K562 treated with DMSO at 1 percent for 4 hours (cell line): ENCODE measurements around the gene TGFB1I1. TPM values are rescaled to one million over a fixed set of nuclear protein-coding genes. Genes with fewer than 3 reads are reported as not detected.

Experiments used
- total RNA-seq: library from RNA; unstranded; fragments of 300-600 nt; gene quantifications from 2 replicates; pipeline ENCODE4 v1.2.3, GENCODE V29; 2022; ENCODE audit not compliant: insufficient read depth

The TGFB1I1 gene
- 0.92 TPM in 1 of 2 replicates, not detected in the other for total RNA-seq

DNA sequence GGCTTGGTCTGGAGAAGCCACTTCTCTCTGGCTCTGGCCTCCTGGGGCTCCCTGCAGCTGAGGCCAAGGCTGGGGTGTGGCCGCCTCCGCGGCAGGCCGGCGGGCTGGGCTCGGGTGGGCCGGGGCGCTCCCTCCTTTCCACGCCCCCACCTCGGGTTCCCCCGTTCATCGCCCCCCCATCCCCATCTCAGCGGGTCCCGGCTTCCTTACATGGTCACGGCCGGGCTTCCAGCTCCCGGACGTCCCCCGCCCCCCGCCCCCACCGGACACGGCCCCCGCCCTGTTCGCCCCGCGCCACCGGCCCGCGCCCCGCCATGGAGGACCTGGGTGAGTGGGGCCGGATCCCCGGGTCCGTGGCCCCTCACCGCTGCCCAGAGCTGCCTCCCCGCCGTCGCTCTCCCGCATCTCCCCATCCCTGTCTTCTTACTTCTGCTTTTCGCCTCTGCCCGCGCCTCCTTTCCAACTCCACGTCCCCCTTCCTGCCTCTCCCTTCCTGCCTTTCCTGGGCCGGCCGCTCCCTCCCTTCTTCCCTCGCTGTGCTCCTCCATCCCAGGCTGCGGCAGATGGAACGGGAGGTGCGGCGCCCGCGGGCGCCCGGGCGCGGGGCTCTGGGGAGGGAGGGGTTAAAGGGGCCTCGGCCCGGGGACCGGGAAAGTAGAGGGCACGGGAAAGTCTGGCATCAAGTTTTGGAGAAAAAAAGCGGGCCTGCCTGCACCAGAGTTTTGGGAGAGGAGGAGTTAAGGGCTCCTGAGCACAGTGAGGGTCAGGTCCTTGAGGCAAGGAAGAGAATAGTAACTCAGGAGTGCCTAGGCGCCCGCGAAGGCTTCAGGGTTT is at the start of gene TGFB1I1:
Gene TGFB1I1 (plus strand): TSS at position 278 of the 834 bp plus-strand sequence. CDS start 37 bp downstream, at position 315.

DNA sequence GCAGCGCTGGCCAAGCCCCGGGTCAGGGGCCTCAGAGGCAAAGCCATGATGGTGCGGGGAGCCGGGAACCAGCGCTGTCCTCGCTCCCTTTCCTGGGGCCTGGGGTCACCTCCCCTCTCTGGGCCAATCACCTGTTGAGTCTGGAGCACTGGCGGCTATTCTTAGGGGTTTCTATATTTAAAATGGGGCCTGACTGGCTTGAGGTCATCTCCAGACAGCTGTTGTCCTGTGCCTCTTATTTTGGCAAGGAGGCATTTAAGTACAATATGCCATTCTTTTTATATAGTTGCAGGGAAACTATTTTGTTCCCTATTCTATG is 43.7 kb upstream of the TGFB1I1 start, which contains the start of gene COX6A2:
Gene COX6A2 (minus strand): TSS at position 82 of the 319 bp plus-strand sequence. CDS start 35 bp downstream, at position 47.

DNA sequence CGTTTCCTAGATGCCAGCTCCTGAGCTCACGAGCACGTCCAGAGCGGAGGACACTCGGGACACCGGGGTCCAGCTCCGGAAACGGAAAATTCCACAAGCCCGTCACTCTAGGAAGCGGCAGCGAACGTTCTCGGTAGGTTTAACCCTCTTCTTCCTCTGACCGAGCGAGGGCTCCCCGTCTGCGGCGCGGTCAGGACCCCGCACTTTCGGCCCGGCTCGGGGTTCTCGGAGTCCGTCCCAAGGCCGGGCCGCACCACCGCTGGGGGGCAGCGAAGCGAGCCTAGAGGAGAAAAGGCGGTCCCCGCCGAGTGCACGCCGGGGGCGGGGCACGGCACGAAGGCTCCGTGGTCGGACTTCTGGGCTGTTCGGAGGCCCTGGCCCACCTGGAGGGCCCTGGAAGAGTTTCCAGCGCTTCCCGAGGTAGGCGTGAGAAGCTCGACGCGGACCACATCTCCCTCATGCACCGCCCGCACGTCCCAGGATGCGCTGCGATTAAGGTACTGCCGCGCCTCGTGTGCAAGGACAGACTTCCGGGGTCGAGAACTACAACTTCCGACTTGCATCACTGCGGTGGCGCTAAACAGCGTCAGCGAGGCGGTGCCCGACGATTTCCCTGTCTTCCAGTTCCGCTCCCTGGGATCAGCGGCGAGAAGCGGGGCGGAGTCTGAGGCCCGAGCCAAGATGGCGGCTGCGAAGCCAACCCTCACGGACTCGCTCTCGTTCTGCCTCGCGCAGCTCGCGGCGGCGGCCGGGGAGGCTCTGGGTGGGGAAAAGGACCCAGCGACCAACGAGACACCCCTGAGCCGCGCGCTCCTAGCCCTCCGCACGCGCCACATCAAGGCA is 12.9 kb upstream of the TGFB1I1 start, which contains the start of gene ARMC5:
Gene ARMC5 (plus strand): TSS at position 658 of the 843 bp plus-strand sequence. CDS start 24 bp downstream, at position 682.

DNA sequence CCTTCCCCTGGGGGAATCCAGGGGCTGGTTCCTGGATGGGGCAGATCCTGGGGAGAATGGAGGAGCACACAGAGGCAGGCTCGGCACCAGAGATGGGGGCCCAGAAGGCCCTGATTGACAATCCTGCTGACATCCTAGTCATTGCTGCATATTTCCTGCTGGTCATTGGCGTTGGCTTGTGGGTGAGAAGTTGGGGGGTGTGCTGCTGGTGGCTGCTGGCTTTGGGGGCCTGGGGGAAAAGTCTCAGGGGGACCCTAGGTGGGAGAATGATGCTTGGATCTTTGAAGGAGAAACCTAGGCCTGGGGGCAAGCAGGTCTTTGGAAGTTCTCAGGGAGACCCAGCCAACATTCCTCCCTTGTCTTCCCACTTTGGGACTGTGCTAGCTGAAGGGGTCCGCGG is 11.1 kb downstream of the TGFB1I1 start, which contains the start of gene SLC5A2:
Gene SLC5A2 (plus strand): TSS at position 43 of the 400 bp plus-strand sequence. CDS start 14 bp downstream, at position 57.

DNA sequence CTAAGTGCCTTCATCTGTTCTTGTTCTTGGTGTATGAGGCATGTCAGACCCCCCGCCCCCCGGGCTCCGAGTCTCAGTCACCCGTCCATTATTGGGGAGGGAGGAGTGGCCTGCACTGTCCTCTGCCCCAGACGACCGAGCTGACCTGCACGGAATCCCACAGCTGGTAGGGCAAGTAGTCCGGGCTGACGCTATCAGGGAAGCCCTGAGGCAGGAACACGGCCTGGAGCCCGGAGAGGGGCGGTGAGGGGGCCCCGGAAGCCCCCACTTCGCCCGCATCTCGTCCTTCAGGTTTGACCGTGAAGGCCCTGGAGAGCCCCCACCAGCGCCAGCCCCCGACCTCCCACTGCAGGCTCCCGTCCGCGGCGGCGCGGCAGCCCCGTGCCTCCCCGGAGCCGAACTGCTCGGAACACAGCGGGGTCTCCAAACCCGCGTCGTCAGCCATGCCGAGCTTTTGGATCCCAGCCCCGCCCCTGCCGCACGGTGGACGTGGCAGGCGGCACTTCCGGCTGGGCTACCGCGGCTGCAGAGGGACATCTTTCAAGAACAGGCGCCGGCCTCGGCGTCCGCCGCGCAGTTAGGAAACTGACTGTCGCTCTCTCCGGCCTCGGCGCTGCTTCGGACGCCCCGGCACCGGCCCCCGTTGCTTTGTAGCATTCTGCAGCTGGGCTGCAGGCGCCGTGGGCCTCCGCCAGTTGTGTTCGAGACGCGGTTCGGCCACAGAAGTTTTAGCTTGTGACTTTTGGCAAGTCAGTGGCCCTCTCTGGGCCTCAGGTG is 36.2 kb downstream of the TGFB1I1 start, which contains the start of gene RUSF1:
Gene RUSF1 (minus strand): TSS at position 463 of the 777 bp plus-strand sequence. CDS start 18 bp downstream, at position 445.

Other genes starting within 250 kb of the TGFB1I1 start
- 2.3 and 6.3 TPM in 2 replicates for gene ITGAM, start 212.2 kb upstream of the TGFB1I1 start, total RNA-seq
- 0.74 and 0.84 TPM in 2 replicates for gene ITGAX, start 117.0 kb upstream of the TGFB1I1 start, total RNA-seq
- gene ITGAD, start 78.8 kb upstream of the TGFB1I1 start, total RNA-seq, result not detected in 2 replicates
- gene COX6A2, start 43.8 kb upstream of the TGFB1I1 start, total RNA-seq, result not detected in 2 replicates
- gene ZNF843, start 29.4 kb upstream of the TGFB1I1 start, total RNA-seq, result 0.50 TPM in 1 of 2 replicates, not detected in the other
- 12.8 and 17.6 TPM in 2 replicates for gene ARMC5, start 12.7 kb upstream of the TGFB1I1 start, total RNA-seq
- gene SLC5A2, start 11.0 kb downstream of the TGFB1I1 start, total RNA-seq, result 2.8 and 3.8 TPM in 2 replicates
- 51.3 and 70.1 TPM in 2 replicates for gene RUSF1, start 36.2 kb downstream of the TGFB1I1 start, total RNA-seq
- gene AHSP, start 55.7 kb downstream of the TGFB1I1 start, total RNA-seq, result 13.2 and 20.5 TPM in 2 replicates